HEK293 (cell line): Measurements from ENCODE around the gene OPCML.

Experiments
- CTCF ChIA-PET: fragments of 350-600 bp; formaldehyde crosslinking; extraction: SDS; loops from one replicate; lab custom pipeline; 2021; ENCODE audit warnings: antibody characterized with exemption; lab: Yijun Ruan, JAX
- POLR2A ChIA-PET: fragments of 300-600 bp; formaldehyde crosslinking; extraction: SDS; loops from one replicate; lab custom pipeline; 2020; ENCODE audit warnings: antibody characterized with exemption, inconsistent platforms; lab: Yijun Ruan, JAX
- H3K27ac ChIP-seq: fragments of 200-500 bp; sonication (Bioruptor generic); 2 replicates; pipeline ENCODE4 v1.5.1; 2014; ENCODE audit warnings: low read depth, low read length, control low read depth, inconsistent platforms; ENCODE audit errors: extremely low read depth
- H3K36me3 ChIP-seq, 2 experiments: fragments of 200-500 bp in 1 of 2; sonication (Bioruptor generic) in 1 of 2; 1 replicate in 1 of 2; 2 replicates in 1 of 2; pipeline ENCODE4 v1.5.1; 2014 to 2017; ENCODE audit warnings: inconsistent platforms in 2 of 2, low read length in 2 of 2; ENCODE audit not compliant: control insufficient read depth in 2 of 2, insufficient read depth in 1 of 2
- H3K4me1 ChIP-seq: fragments of 200-500 bp; sonication (Bioruptor generic); 2 replicates; pipeline ENCODE4 v1.5.1; 2014; ENCODE audit warnings: mild to moderate bottlenecking, low read length, inconsistent platforms; ENCODE audit not compliant: control insufficient read depth, insufficient read depth
- H3K4me3 ChIP-seq: 2 replicates; pipeline ENCODE4 v1.5.1; 2011; ENCODE audit warnings: low read depth, mild to moderate bottlenecking, control low read depth, low read length, moderate library complexity
- H3K9me3 ChIP-seq: fragments of 200-500 bp; sonication (Bioruptor generic); 2 replicates; pipeline ENCODE4 v1.5.1; 2014; ENCODE audit warnings: low read depth, low read length, inconsistent platforms; ENCODE audit not compliant: control insufficient read depth, insufficient read depth
- FEZF1 ChIP-seq: fragments of 450-650 bp; formaldehyde crosslinking; IDR thresholded peaks from 2 replicates; pipeline ENCODE4 v1.5.1; 2016; ENCODE audit warnings: missing biosample characterization, missing genetic modification characterization
- HOXA7 ChIP-seq: sonication (generic); formaldehyde crosslinking; IDR thresholded peaks from 2 replicates; pipeline ENCODE4 v1.8.1; 2022; ENCODE audit warnings: missing genetic modification reagents, borderline replicate concordance
- MZF1 ChIP-seq: fragments of 450-650 bp; formaldehyde crosslinking; IDR thresholded peaks from 2 replicates; pipeline ENCODE4 v1.5.1; 2017; ENCODE audit warnings: missing biosample characterization, missing genetic modification characterization, borderline replicate concordance
- OVOL3 ChIP-seq: fragments of 450-650 bp; formaldehyde crosslinking; IDR thresholded peaks from 2 replicates; pipeline ENCODE4 v1.5.1; 2016; ENCODE audit warnings: missing biosample characterization, missing genetic modification characterization
- PRDM1 ChIP-seq: fragments of 450-650 bp; formaldehyde crosslinking; IDR thresholded peaks from 2 replicates; pipeline ENCODE4; 2016; ENCODE audit warnings: missing biosample characterization, missing genetic modification characterization
- ZBTB21 ChIP-seq: fragments of 450-650 bp; formaldehyde crosslinking; IDR thresholded peaks from 2 replicates; pipeline ENCODE4 v1.5.1; 2017; ENCODE audit warnings: missing biosample characterization, missing genetic modification characterization
- ZFP41 ChIP-seq: fragments of 450-650 bp; formaldehyde crosslinking; IDR thresholded peaks from 2 replicates; pipeline ENCODE4 v1.5.1; 2016; ENCODE audit warnings: missing biosample characterization, missing genetic modification characterization, borderline replicate concordance
- ZNF112 ChIP-seq: fragments of 450-650 bp; formaldehyde crosslinking; IDR thresholded peaks from 2 replicates; pipeline ENCODE4 v1.5.0; 2017; ENCODE audit warnings: missing biosample characterization, missing genetic modification characterization
- ZNF184 ChIP-seq: fragments of 450-650 bp; IDR thresholded peaks from 2 replicates; pipeline ENCODE4 v1.5.1; 2018; ENCODE audit warnings: missing biosample characterization, mild to moderate bottlenecking, missing genetic modification characterization
- ZNF223 ChIP-seq: fragments of 450-650 bp; formaldehyde crosslinking; IDR thresholded peaks from 2 replicates; pipeline ENCODE4 v1.5.1; 2016; ENCODE audit warnings: missing biosample characterization, missing genetic modification characterization
- ZNF24 ChIP-seq: fragments of 450-650 bp; formaldehyde crosslinking; IDR thresholded peaks from 2 replicates; pipeline ENCODE4 v1.5.1; 2016; ENCODE audit warnings: missing biosample characterization, missing genetic modification characterization
- ZNF274 ChIP-seq, 2 experiments: fragments of 200-500 bp in 1 of 2; fragments of 450-650 bp in 1 of 2; sonication (Bioruptor generic) in 1 of 2; formaldehyde crosslinking in 1 of 2; IDR thresholded peaks; 2 replicates each; pipeline versions ENCODE4 v1.5.1 to v1.6.1; 2014 to 2016; ENCODE audit warnings: borderline replicate concordance in 1 of 2, inconsistent platforms in 1 of 2, low read length in 1 of 2, missing biosample characterization in 1 of 2, missing genetic modification characterization in 1 of 2
- ZNF335 ChIP-seq: fragments of 450-650 bp; formaldehyde crosslinking; conservative IDR thresholded peaks from 2 replicates; pipeline ENCODE4 v1.5.1; 2016; ENCODE audit warnings: missing biosample characterization, missing genetic modification characterization
- ZNF37A ChIP-seq: fragments of 450-650 bp; IDR thresholded peaks from 2 replicates; pipeline ENCODE4 v1.5.1; 2018; ENCODE audit warnings: missing biosample characterization, missing genetic modification characterization
- ZNF416 ChIP-seq: fragments of 450-650 bp; formaldehyde crosslinking; IDR thresholded peaks from 2 replicates; pipeline ENCODE4 v1.5.1; 2016; ENCODE audit warnings: missing biosample characterization, missing genetic modification characterization
- ZNF514 ChIP-seq: fragments of 450-650 bp; formaldehyde crosslinking; IDR thresholded peaks from 2 replicates; pipeline ENCODE4 v1.5.1; 2016; ENCODE audit warnings: missing biosample characterization, missing genetic modification characterization
- ZNF561 ChIP-seq: fragments of 450-650 bp; IDR thresholded peaks from 2 replicates; pipeline ENCODE4 v1.5.1; 2018; ENCODE audit warnings: missing biosample characterization, missing genetic modification characterization, borderline replicate concordance
- ZSCAN16 ChIP-seq: fragments of 450-650 bp; formaldehyde crosslinking; IDR thresholded peaks from 2 replicates; pipeline ENCODE4 v1.5.1; 2016; ENCODE audit warnings: missing biosample characterization, missing genetic modification characterization
- TF ChIP-seq, protein P1 (sequence below): fragments of 450-650 bp; formaldehyde crosslinking; IDR thresholded peaks from 2 replicates; pipeline ENCODE4 v1.5.1; 2016; ENCODE audit warnings: missing biosample characterization, missing genetic modification characterization
- TF ChIP-seq, protein P2 (sequence below): fragments of 450-650 bp; formaldehyde crosslinking; IDR thresholded peaks from 2 replicates; pipeline ENCODE4 v1.5.1; 2017; ENCODE audit warnings: missing biosample characterization, missing genetic modification characterization
- TF ChIP-seq, protein P3 (sequence below): fragments of 450-650 bp; formaldehyde crosslinking; IDR thresholded peaks from 2 replicates; pipeline ENCODE4 v1.5.1; 2017; ENCODE audit warnings: missing biosample characterization, mild to moderate bottlenecking, missing genetic modification characterization, moderate library complexity
- TF ChIP-seq, protein P4 (sequence below): sonication (generic); formaldehyde crosslinking; IDR thresholded peaks from 2 replicates; pipeline ENCODE4 v1.8.1; 2022; ENCODE audit warnings: mild to moderate bottlenecking, moderate library complexity, missing genetic modification reagents
- TF ChIP-seq, protein P5 (sequence below): fragments of 450-650 bp; formaldehyde crosslinking; IDR thresholded peaks from 2 replicates; pipeline ENCODE4 v1.5.1; 2016; ENCODE audit warnings: missing biosample characterization, missing genetic modification characterization

The OPCML gene

DNA sequence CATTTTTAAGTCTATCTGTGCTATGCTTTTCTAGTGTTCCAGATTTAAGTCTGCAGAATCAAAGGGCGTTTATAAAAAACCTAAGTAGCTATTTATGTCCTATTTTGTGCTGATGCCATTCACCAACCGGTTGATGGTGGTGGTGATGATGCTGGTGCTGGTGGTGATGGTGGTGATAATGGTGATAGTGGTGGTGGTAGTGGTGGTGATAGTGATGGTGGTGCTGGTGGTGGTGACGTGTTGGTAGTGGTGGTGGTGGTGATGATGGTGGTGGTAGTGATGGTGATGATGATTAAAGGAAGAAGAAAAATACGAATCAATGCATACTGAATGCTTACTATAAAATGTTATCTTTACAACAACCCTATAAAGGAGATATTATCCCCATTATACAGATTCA, 178.2 kb downstream of the OPCML start:
- no peak for TF ChIP-seq ZFP41 (tag by site-specific recombination)
- H3K4me1 ChIP-seq: no peaks in the 10 kb centered on the region
- no peaks in the 10 kb centered on the region for H3K36me3 ChIP-seq
- H3K27ac ChIP-seq: no peak overlapping the region
- ChIA-PET CTCF (no interaction called here), POLR2A (no interaction called here)
- no peaks in the 10 kb centered on the region for H3K9me3 ChIP-seq
- H3K4me3 ChIP-seq: no peak overlapping the region

DNA sequence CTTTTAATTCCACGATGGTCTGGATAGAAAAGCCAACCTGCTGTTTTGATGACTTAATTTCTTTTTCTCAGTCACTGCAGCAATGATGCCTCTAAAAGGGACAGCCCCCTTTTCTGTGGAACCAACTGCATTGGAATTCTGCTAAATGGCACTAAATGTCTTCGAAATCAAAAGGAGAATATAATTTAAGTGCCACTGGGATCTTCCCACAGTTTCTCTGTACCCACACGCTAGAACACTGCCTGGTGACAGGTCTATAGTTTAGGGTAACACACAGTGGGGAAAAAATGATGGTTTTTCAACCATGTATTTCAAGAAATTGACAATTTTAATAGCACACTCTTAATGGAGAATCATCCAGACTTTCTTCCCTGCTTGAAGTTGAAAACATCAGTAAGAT, 182.3 kb downstream of the OPCML start:
- POLR2A ChIA-PET: no interaction called here
- Histone ChIP-seq H3K27ac (no peak overlapping the region), H3K4me1 (no peaks in the 10 kb centered on the region), H3K36me3 (no peaks in the 10 kb centered on the region), H3K9me3 (no peaks in the 10 kb centered on the region), H3K4me3 (no peak overlapping the region)
- TF ChIP-seq PRDM1 (tag by site-specific recombination): no peak
- CTCF ChIA-PET: interaction anchor here (0.6 kb wide), 1 partner anchor 224 kb away, joined by 3 read pairs; no protein-coding TSS in a partner anchor

DNA sequence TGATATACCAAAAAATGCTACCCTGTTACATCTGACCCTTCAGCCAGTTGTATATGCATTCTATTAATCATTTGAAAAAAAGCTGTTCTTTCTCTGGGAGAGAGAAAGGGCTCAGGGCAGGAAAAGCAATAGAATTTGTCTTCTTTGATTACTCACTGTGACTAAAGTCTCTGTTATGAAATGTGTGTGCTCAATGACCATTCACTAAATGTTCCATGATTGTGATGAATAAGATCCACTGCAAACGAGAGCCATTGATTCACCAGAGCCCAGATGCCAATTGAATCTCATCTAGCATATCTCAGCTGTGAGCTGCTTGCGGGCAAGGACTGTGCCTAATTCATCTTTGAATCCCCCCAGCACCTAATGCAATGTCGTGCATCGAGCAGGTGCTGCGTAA, 184.3 kb downstream of the OPCML start:
- ChIA-PET POLR2A (no interaction called here), CTCF (interaction anchor here (1.2 kb wide), 1 partner anchor 266 kb away, joined by 3 read pairs; no protein-coding TSS in a partner anchor)
- H3K4me1 ChIP-seq: no peaks in the 10 kb centered on the region
- H3K27ac ChIP-seq: no peak overlapping the region
- no peak overlapping the region for H3K4me3 ChIP-seq
- H3K9me3 ChIP-seq: no peaks in the 10 kb centered on the region
- no peaks in the 10 kb centered on the region for H3K36me3 ChIP-seq
- TF ChIP-seq ZNF335 (tag by site-specific recombination) (no peak), ZNF514 (tag by site-specific recombination) (no peak), HOXA7 (CRISPR knock-in tag) (no peak), ZBTB21 (tag by site-specific recombination) (no peak), ZNF184 (tag by site-specific recombination) (no peak), ZNF24 (tag by site-specific recombination) (no peak), ZNF274 (IDR thresholded peaks at IDR 0.05; ENCODE audit: low read length) (no peak), ZNF274 (tag by site-specific recombination; IDR thresholded peaks at IDR 0.05; ENCODE audit: borderline replicate concordance) (no peak), ZNF561 (tag by site-specific recombination) (no peak), ZNF112 (tag by site-specific recombination) (no peak), ZNF416 (tag by site-specific recombination) (no peak)
- TF ChIP-seq, protein P1, sequence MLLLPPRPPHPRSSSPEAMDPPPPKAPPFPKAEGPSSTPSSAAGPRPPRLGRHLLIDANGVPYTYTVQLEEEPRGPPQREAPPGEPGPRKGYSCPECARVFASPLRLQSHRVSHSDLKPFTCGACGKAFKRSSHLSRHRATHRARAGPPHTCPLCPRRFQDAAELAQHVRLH (tag by site-specific recombination): no peak
- TF ChIP-seq, protein P2, sequence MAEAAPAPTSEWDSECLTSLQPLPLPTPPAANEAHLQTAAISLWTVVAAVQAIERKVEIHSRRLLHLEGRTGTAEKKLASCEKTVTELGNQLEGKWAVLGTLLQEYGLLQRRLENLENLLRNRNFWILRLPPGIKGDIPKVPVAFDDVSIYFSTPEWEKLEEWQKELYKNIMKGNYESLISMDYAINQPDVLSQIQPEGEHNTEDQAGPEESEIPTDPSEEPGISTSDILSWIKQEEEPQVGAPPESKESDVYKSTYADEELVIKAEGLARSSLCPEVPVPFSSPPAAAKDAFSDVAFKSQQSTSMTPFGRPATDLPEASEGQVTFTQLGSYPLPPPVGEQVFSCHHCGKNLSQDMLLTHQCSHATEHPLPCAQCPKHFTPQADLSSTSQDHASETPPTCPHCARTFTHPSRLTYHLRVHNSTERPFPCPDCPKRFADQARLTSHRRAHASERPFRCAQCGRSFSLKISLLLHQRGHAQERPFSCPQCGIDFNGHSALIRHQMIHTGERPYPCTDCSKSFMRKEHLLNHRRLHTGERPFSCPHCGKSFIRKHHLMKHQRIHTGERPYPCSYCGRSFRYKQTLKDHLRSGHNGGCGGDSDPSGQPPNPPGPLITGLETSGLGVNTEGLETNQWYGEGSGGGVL: no peak
- TF ChIP-seq, protein P3, sequence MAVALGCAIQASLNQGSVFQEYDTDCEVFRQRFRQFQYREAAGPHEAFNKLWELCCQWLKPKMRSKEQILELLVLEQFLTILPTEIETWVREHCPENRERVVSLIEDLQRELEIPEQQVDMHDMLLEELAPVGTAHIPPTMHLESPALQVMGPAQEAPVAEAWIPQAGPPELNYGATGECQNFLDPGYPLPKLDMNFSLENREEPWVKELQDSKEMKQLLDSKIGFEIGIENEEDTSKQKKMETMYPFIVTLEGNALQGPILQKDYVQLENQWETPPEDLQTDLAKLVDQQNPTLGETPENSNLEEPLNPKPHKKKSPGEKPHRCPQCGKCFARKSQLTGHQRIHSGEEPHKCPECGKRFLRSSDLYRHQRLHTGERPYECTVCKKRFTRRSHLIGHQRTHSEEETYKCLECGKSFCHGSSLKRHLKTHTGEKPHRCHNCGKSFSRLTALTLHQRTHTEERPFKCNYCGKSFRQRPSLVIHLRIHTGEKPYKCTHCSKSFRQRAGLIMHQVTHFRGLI (tag by site-specific recombination): no peak
- TF ChIP-seq, all 188 proteins: peak for 0

DNA sequence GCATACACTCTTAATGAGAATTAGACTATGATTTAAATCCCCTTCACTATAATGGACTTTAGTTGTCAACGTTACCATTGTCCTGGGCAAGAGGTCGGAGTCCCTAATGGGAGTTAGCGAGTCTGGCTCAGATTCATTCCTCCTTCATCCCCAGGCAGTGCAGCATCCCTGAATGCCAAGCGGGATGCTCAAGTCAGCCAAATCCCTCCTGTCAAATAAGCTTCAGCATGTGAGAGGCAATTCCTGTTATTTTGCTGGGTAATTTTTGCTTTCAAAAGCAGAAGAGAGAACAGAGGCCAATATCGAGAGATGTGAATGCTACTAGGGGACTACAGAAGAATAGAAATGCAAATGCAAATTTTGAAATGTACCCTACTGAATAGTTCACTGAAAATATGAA, 186.2 kb downstream of the OPCML start:
- ChIA-PET POLR2A (no interaction called here), CTCF (no interaction called here)
- H3K36me3 ChIP-seq: no peaks in the 10 kb centered on the region
- no peaks in the 10 kb centered on the region for H3K9me3 ChIP-seq
- no peak overlapping the region for H3K4me3 ChIP-seq
- H3K4me1 ChIP-seq: no peaks in the 10 kb centered on the region
- H3K27ac ChIP-seq: no peak overlapping the region
- TF ChIP-seq PRDM1 (tag by site-specific recombination) (no peak), FEZF1 (no peak), ZNF223 (no peak), MZF1 (tag by site-specific recombination) (no peak), OVOL3 (no peak), ZSCAN16 (tag by site-specific recombination) (no peak), ZNF37A (tag by site-specific recombination) (no peak)
- TF ChIP-seq, protein P4, sequence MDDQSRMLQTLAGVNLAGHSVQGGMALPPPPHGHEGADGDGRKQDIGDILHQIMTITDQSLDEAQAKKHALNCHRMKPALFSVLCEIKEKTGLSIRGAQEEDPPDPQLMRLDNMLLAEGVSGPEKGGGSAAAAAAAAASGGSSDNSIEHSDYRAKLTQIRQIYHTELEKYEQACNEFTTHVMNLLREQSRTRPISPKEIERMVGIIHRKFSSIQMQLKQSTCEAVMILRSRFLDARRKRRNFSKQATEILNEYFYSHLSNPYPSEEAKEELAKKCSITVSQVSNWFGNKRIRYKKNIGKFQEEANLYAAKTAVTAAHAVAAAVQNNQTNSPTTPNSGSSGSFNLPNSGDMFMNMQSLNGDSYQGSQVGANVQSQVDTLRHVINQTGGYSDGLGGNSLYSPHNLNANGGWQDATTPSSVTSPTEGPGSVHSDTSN: no peak
- TF ChIP-seq, protein P5, sequence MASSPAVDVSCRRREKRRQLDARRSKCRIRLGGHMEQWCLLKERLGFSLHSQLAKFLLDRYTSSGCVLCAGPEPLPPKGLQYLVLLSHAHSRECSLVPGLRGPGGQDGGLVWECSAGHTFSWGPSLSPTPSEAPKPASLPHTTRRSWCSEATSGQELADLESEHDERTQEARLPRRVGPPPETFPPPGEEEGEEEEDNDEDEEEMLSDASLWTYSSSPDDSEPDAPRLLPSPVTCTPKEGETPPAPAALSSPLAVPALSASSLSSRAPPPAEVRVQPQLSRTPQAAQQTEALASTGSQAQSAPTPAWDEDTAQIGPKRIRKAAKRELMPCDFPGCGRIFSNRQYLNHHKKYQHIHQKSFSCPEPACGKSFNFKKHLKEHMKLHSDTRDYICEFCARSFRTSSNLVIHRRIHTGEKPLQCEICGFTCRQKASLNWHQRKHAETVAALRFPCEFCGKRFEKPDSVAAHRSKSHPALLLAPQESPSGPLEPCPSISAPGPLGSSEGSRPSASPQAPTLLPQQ (tag by site-specific recombination): no peak
